ENCODE results near the gene CFAP73. TPM values are rescaled to one million over a fixed set of nuclear protein-coding genes. Genes with fewer than 3 reads are reported as not detected.

The CFAP73 gene
- total RNA-seq, 4 donors from 2014 or later = 0.56 TPM; not detected in 3

DNA sequence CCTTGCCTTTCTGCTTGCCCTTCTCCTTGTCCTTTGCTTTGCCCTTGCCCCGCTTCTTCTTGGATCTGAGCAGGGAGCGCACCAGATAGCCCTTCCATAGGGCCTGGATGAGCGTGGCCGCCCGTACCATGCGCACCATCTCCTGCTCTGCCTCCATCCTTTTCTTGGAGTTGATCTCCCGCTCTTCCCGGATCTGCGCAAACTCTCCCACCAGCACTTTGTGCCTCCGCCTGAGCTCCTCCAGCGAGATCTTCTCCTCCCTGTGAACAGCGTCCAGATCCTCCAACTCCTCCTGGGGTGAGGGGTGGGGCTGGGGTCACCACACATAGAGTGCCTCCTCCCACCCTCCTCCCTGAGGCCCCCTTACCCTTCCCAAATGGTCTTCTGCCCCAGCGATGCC lies 46.1 kb downstream of the CFAP73 start:
- Histone ChIP-seq H3K4me3 (replicated peaks in 1 of 3) (no peak overlapping the region), H3K36me3 (peaks cover 10 to 12% of the 10 kb centered on the region in 2 donors), H3K9me3 (no peaks in the 10 kb centered on the region), H3K27me3 (no peaks in the 10 kb centered on the region), H3K27ac (no peak overlapping the region), H3K4me1 (peaks cover 0 to 13% of the 10 kb centered on the region in 2 donors)
- WGBS, 2 donors = 91 to 95% methylated on average over 13 of the region's 13 CpGs
- DNase-seq = no peak
- intact Hi-C loops (cut with DNase I) = loop anchor here (10.0 kb wide), 2 partner anchors 139 to 229 kb away; partner anchors contain the start of genes SDSL and SLC8B1
- TF ChIP-seq, protein P1, sequence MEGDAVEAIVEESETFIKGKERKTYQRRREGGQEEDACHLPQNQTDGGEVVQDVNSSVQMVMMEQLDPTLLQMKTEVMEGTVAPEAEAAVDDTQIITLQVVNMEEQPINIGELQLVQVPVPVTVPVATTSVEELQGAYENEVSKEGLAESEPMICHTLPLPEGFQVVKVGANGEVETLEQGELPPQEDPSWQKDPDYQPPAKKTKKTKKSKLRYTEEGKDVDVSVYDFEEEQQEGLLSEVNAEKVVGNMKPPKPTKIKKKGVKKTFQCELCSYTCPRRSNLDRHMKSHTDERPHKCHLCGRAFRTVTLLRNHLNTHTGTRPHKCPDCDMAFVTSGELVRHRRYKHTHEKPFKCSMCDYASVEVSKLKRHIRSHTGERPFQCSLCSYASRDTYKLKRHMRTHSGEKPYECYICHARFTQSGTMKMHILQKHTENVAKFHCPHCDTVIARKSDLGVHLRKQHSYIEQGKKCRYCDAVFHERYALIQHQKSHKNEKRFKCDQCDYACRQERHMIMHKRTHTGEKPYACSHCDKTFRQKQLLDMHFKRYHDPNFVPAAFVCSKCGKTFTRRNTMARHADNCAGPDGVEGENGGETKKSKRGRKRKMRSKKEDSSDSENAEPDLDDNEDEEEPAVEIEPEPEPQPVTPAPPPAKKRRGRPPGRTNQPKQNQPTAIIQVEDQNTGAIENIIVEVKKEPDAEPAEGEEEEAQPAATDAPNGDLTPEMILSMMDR (IDR thresholded peaks at IDR 0.05) = no peak
- no peak for TF ChIP-seq POLR2A (IDR thresholded peaks at IDR 0.05)

DNA sequence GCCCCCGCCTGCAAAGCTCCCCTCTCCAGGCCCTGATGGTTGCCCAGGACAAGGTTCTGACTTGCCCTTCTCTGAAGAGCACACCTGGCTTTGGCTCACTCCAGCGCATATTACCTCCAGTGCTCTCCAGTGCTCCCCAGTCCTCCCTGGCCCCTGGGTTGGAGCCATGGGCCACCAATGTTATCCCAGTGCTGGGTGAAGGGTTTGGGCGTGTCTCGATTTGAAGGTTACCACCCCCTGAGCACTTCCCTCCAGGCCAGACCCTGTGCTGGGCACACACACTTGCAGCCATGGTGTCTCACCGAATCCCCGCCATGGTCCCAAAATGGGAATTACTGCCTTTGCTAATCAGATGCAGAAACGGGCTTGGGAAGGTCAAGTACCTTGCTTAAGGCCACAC lies 47.1 kb downstream of the CFAP73 start:
- WGBS, 2 donors = 69 to 73% methylated on average over 6 to 7 of the region's 7 CpGs
- Histone ChIP-seq H3K27me3 (no peaks in the 10 kb centered on the region), H3K4me3 (replicated peaks in 1 of 3) (no peak overlapping the region), H3K4me1 (peaks cover 0 to 13% of the 10 kb centered on the region in 2 donors), H3K9me3 (no peaks in the 10 kb centered on the region), H3K27ac (no peak overlapping the region), H3K36me3 (peaks cover 2 to 6% of the 10 kb centered on the region in 2 donors)
- no peak for TF ChIP-seq POLR2A (IDR thresholded peaks at IDR 0.05)
- TF ChIP-seq, protein P1 (IDR thresholded peaks at IDR 0.05) = no peak
- intact Hi-C loops (cut with DNase I) = loop anchor here (10.0 kb wide), 2 partner anchors 138 to 228 kb away; partner anchors contain the start of genes SDSL and SLC8B1
- DNase-seq = no peak

DNA sequence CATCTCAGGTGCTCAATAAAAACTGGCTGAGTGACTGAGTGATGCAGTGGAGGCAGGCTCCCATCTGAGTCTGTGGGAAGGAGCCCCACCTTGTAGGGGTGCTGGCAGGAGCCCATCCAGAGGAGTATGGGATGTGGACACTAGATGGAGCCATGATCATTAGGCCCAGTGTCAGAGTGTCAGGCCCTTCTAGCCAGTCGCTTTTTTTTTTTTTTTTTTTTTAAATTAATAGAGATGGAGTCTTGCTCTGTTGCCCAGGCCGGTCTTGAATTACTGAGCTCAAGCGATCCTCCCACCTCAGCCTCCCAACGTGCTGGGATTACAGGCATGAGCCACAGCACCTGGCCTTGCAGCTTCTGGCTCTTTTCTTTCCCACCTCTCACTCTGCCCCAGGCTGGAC lies 47.5 kb downstream of the CFAP73 start:
- no peak for TF ChIP-seq POLR2A (IDR thresholded peaks at IDR 0.05)
- TF ChIP-seq, protein P1 (IDR thresholded peaks at IDR 0.05) = peak in 5 of 6 experiments; percentile 41 to 73 (median 61)
- intact Hi-C loops (cut with DNase I) = loop anchor here (10.0 kb wide), 2 partner anchors 138 to 228 kb away; partner anchors contain the start of genes SDSL and SLC8B1
- WGBS, 2 donors = 12 to 20% methylated on average over 4 of the region's 4 CpGs
- Histone ChIP-seq H3K27me3 (no peaks in the 10 kb centered on the region), H3K4me3 (replicated peaks in 1 of 3) (no peak overlapping the region), H3K36me3 (peaks cover 0 to 2% of the 10 kb centered on the region in 2 donors), H3K4me1 (peaks cover 0 to 13% of the 10 kb centered on the region in 2 donors), H3K9me3 (no peaks in the 10 kb centered on the region), H3K27ac (no peak overlapping the region)
- peak; percentile 74 to 77 for DNase-seq

DNA sequence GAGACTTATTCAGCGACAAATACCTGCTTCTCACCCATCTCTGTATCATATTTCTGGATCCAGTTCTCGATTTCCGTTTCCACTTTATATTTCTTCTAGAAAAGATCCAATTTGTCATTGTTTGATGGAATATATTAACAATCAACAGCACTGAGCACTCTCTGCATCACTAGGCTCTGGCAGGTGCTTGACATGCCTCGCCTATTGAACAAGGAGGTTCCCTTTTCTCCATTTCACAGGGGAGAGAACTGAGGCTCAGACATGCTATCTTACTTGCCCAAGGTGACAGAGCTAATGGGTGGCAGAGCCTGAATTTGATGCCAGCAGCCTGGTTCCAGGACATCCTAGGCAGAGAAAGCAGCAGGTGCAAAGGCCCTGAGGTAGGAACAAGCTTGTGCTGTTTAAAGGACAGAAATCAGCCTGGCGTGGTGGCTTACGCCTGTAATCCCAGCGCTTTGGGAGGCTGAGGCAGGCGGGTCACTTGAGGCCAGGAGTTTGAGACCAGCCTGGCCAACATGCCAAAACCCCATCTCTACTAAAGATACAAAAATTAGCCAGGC lies 48.1 kb downstream of the CFAP73 start:
- intact Hi-C loops (cut with DNase I) = loop anchor here (10.0 kb wide), 2 partner anchors 137 to 227 kb away; partner anchors contain the start of genes SDSL and SLC8B1
- DNase-seq = no peak
- H3K4me1 ChIP-seq = peaks cover 0 to 13% of the 10 kb centered on the region in 2 donors
- no peaks in the 10 kb centered on the region for H3K9me3 ChIP-seq
- WGBS, 2 donors = 97 to 98% methylated on average over 7 to 8 of the region's 8 CpGs
- H3K36me3 ChIP-seq = no peaks in the 10 kb centered on the region
- H3K27me3 ChIP-seq = no peaks in the 10 kb centered on the region
- TF ChIP-seq, protein P1 (IDR thresholded peaks at IDR 0.05) = no peak
- TF ChIP-seq POLR2A (IDR thresholded peaks at IDR 0.05) = no peak
- no peak overlapping the region for H3K27ac ChIP-seq
- no peak overlapping the region for H3K4me3 ChIP-seq (replicated peaks in 1 of 3)

DNA sequence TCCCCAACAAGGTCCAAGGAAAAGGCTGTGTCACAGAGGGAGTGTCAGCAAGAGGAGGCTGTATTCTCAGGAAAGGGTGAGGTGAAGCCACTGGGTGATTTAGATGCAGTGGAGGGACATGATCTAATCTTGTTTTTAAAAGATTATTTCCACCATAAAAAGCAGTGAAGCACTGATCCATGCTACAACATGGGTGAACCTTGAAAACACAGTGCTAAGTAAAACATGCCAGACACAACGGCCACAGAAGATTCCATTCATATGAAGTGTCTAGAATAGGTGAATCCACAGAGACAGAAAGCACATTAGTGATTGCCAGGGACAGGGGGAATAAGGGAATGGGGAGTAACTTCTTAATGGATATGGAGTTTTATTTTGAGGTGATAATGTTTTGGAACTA lies 48.8 kb downstream of the CFAP73 start:
- 20 to 47% methylated on average over 1 of the region's 1 CpG for WGBS, 2 donors
- H3K36me3 ChIP-seq = no peaks in the 10 kb centered on the region
- TF ChIP-seq, protein P1 (IDR thresholded peaks at IDR 0.05) = no peak
- TF ChIP-seq POLR2A (IDR thresholded peaks at IDR 0.05) = no peak
- H3K9me3 ChIP-seq = no peaks in the 10 kb centered on the region
- DNase-seq = no peak
- H3K27ac ChIP-seq = no peak overlapping the region
- H3K4me3 ChIP-seq (replicated peaks in 1 of 3) = no peak overlapping the region
- H3K27me3 ChIP-seq = no peaks in the 10 kb centered on the region
- peaks cover 0 to 13% of the 10 kb centered on the region in 2 donors for H3K4me1 ChIP-seq
- intact Hi-C loops (cut with DNase I) = loop anchor here (10.0 kb wide), 2 partner anchors 137 to 227 kb away; partner anchors contain the start of genes SDSL and SLC8B1
